ENCODE results near the gene HMG20B.

- TF ChIP-seq CTCF (IDR thresholded peaks at IDR 0.05; ENCODE audit: poor library complexity, severe bottlenecking): no peak
- TF ChIP-seq TAF1 (IDR thresholded peaks at IDR 0.05; ENCODE audit: low read depth): no peak
- TF ChIP-seq REST (IDR thresholded peaks at IDR 0.05; ENCODE audit: borderline replicate concordance): no peak
- no peak for TF ChIP-seq EZH2 (IDR thresholded peaks at IDR 0.05; ENCODE audit: borderline replicate concordance, insufficient read depth, low read length, poor library complexity, severe bottlenecking)
- TF ChIP-seq RAD21 (conservative IDR thresholded peaks at IDR 0.05): no peak
- TF ChIP-seq MXI1 (conservative IDR thresholded peaks at IDR 0.05; ENCODE audit: poor library complexity, severe bottlenecking): no peak
Measured at GRCh38 chr19:3533563-3534216, 39.1 kb upstream of the HMG20B start.
